H1 (cell line): Measurements from ENCODE around the gene TMSB15C. TPM values are rescaled to one million over a fixed set of nuclear protein-coding genes. Genes with fewer than 3 reads are reported as not detected.
"Not testable (repeated sequence)": the region's sequence is repeated elsewhere in the genome, so short reads cannot be mapped to it uniquely, and the experiment has no call there.

ENCODE experiments used
- CTCF ChIA-PET: fragments of 300-600 bp; sonication (Branson Sonifier 250); formaldehyde crosslinking; loops from one replicate; lab custom pipeline; 2021; ENCODE audit not compliant: partially characterized antibody; lab: Charles Lee
- POLR2A ChIA-PET: fragments of 300-600 bp; sonication (Branson Sonifier 250); formaldehyde crosslinking; loops from one replicate; lab custom pipeline; 2021; ENCODE audit warnings: inconsistent platforms; ENCODE audit not compliant: partially characterized antibody; lab: Charles Lee
- DNase-seq, 2 experiments: peaks; one replicate each; pipeline versions ENCODE4 v3.0.0 to v3.0.0-alpha.2; 2010 to 2022; ENCODE audit warnings: low spot score in 2 of 2, low read depth in 1 of 2, mixed read lengths in 1 of 2
- FAIRE-seq: peaks from 2 replicates; lab custom pipeline; 2011; peaks lifted over from hg19 to GRCh38; lab: Jason Lieb, UNC
- H2AFZ ChIP-seq: 2 replicates; pipeline ENCODE4 v1.8.1; 2012; ENCODE audit warnings: low read length, inconsistent platforms
- H2AK5ac ChIP-seq: 2 replicates; pipeline ENCODE4 v1.6.1; 2013; ENCODE audit warnings: low read depth, low read length
- H2BK120ac ChIP-seq: replicated peaks from 2 replicates; pipeline ENCODE3; 2013; ENCODE audit warnings: low read depth, low read length, inconsistent platforms
- H2BK12ac ChIP-seq: 2 replicates; pipeline ENCODE4 v1.6.1; 2013; ENCODE audit warnings: low read depth, low read length
- H2BK15ac ChIP-seq: 2 replicates; pipeline ENCODE4 v1.6.1; 2013; ENCODE audit warnings: low read length
- H2BK20ac ChIP-seq: 2 replicates; pipeline ENCODE4 v1.6.1; 2013; ENCODE audit warnings: low read length
- H2BK5ac ChIP-seq: 2 replicates; pipeline ENCODE4 v1.6.1; 2013; ENCODE audit warnings: low read depth, low read length
- H3K14ac ChIP-seq: 2 replicates; pipeline ENCODE4 v1.6.1; 2013; ENCODE audit warnings: inconsistent platforms; ENCODE audit not compliant: insufficient read length
- H3K18ac ChIP-seq: 2 replicates; pipeline ENCODE4 v1.6.1; 2013; ENCODE audit warnings: low read length; ENCODE audit errors: extremely low read depth
- H3K23ac ChIP-seq: 2 replicates; pipeline ENCODE4 v1.6.1; 2013; ENCODE audit warnings: inconsistent platforms; ENCODE audit not compliant: insufficient read length
- H3K23me2 ChIP-seq: 2 replicates; pipeline ENCODE4 v1.6.1; 2013; ENCODE audit warnings: low read depth, low read length
- H3K27ac ChIP-seq: 2 replicates; pipeline ENCODE4 v1.6.1; 2011; ENCODE audit warnings: low read depth, low read length, inconsistent platforms
- H3K27me3 ChIP-seq, 4 experiments: replicated peaks in 1 of 4; 1 replicate in 1 of 4; 2 replicates in 3 of 4; pipeline versions ENCODE4 v1.6.1 to v1.8.1; 2011 to 2013; ENCODE audit warnings: low read length in 3 of 4, mild to moderate bottlenecking in 3 of 4, inconsistent platforms in 2 of 4, mixed read lengths in 2 of 4, moderate library complexity in 1 of 4; ENCODE audit not compliant: control insufficient read depth in 3 of 4, insufficient read depth in 3 of 4; ENCODE audit errors: extremely low read depth in 1 of 4
- H3K36me3 ChIP-seq, 4 experiments: 2 replicates each; pipeline versions ENCODE4 v1.6.1 to v1.8.1; 2011 to 2013; ENCODE audit warnings: mild to moderate bottlenecking in 4 of 4, low read length in 3 of 4, moderate library complexity in 2 of 4, control low read depth in 1 of 4, inconsistent platforms in 1 of 4; ENCODE audit not compliant: insufficient read depth in 4 of 4, control insufficient read depth in 2 of 4
- H3K4ac ChIP-seq: replicated peaks from 2 replicates; pipeline ENCODE3; 2013; ENCODE audit warnings: low read length, low read depth, mixed read lengths, inconsistent platforms; ENCODE audit not compliant: insufficient read length
- H3K4me1 ChIP-seq, 4 experiments: replicated peaks in 1 of 4; 1 replicate in 1 of 4; 2 replicates in 3 of 4; pipeline versions ENCODE4 v1.6.1 to v1.8.1; 2011 to 2013; ENCODE audit warnings: low read length in 3 of 4, inconsistent platforms in 2 of 4, mixed read lengths in 1 of 4; ENCODE audit not compliant: insufficient read depth in 4 of 4, control insufficient read depth in 3 of 4
- H3K4me2 ChIP-seq, 2 experiments: 2 replicates each; pipeline versions ENCODE4 v1.6.1 to v1.8.1; 2011 to 2013; ENCODE audit warnings: low read depth in 2 of 2, low read length in 2 of 2, control low read depth in 1 of 2, inconsistent platforms in 1 of 2, mild to moderate bottlenecking in 1 of 2; ENCODE audit not compliant: insufficient read depth in 1 of 2
- H3K4me3 ChIP-seq, 4 experiments: fragments of 200-600, 300-600 bp in 1 of 4; sonication (generic), shearing (Covaris generic), sonication (Bioruptor Twin) in 1 of 4; 2 replicates each; pipeline versions ENCODE4 v1.5.1 to v1.8.1; 2011 to 2016; ENCODE audit warnings: low read length in 4 of 4, low read depth in 3 of 4, control low read depth in 2 of 4, inconsistent platforms in 2 of 4, mild to moderate bottlenecking in 2 of 4, mixed read lengths in 1 of 4, moderate library complexity in 1 of 4; ENCODE audit not compliant: insufficient read depth in 2 of 4; ENCODE audit errors: extremely low read depth in 1 of 4
- H3K56ac ChIP-seq: replicated peaks from 2 replicates; pipeline ENCODE3; 2013; ENCODE audit warnings: low read depth, mild to moderate bottlenecking, mixed read lengths, low read length, inconsistent platforms; ENCODE audit not compliant: insufficient read length
- H3K79me1 ChIP-seq: 2 replicates; pipeline ENCODE4 v1.6.1; 2013; ENCODE audit warnings: low read depth, low read length, control low read depth
- H3K79me2 ChIP-seq, 2 experiments: 2 replicates each; pipeline versions ENCODE4 v1.6.1 to v1.8.1; 2012 to 2013; ENCODE audit warnings: low read length in 2 of 2, mild to moderate bottlenecking in 2 of 2, inconsistent platforms in 1 of 2; ENCODE audit not compliant: insufficient read depth in 2 of 2, control insufficient read depth in 1 of 2
- H3K9ac ChIP-seq, 4 experiments: replicated peaks in 1 of 4; 1 replicate in 1 of 4; 2 replicates in 3 of 4; pipeline versions ENCODE4 v1.6.1 to v1.8.1; 2011 to 2013; ENCODE audit warnings: low read depth in 3 of 4, low read length in 3 of 4, control low read depth in 2 of 4, mild to moderate bottlenecking in 2 of 4, moderate library complexity in 2 of 4, inconsistent platforms in 1 of 4; ENCODE audit errors: extremely low read depth in 1 of 4
- H3K9me3 ChIP-seq, 2 experiments: 2 replicates each; pipeline versions ENCODE4 v1.6.1 to v1.8.1; 2012 to 2013; ENCODE audit warnings: mild to moderate bottlenecking in 2 of 2, moderate library complexity in 2 of 2, control low read depth in 1 of 2, inconsistent platforms in 1 of 2, low read depth in 1 of 2, low read length in 1 of 2, mixed read lengths in 1 of 2; ENCODE audit not compliant: insufficient read depth in 2 of 2
- H4K20me1 ChIP-seq, 2 experiments: replicated peaks in 1 of 2; 2 replicates each; pipeline versions ENCODE3 to v1.8.1; 2011 to 2013; ENCODE audit warnings: inconsistent platforms in 2 of 2, low read length in 2 of 2, mild to moderate bottlenecking in 1 of 2; ENCODE audit not compliant: insufficient read depth in 2 of 2, control insufficient read depth in 1 of 2
- H4K5ac ChIP-seq: 2 replicates; pipeline ENCODE4 v1.6.1; 2013; ENCODE audit warnings: low read length, low read depth, mixed read lengths, inconsistent platforms; ENCODE audit not compliant: insufficient read length
- H4K8ac ChIP-seq: 2 replicates; pipeline ENCODE4 v1.8.0; 2013; ENCODE audit warnings: mild to moderate bottlenecking, moderate library complexity, low read length, inconsistent platforms; ENCODE audit not compliant: insufficient read depth; ENCODE audit errors: extremely low read depth
- H4K91ac ChIP-seq: replicated peaks from 2 replicates; pipeline ENCODE3; 2013; ENCODE audit warnings: low read length, mixed read lengths, inconsistent platforms; ENCODE audit not compliant: insufficient read length
- WGBS, 2 experiments: shearing (Covaris generic) in 1 of 2; methylation state at CpG; one replicate each; pipeline versions ENCODE4 v1.1.6 to v1.1.7; 2013 to 2015; ENCODE audit warnings: low lambda C conversion rate in 2 of 2, mixed read lengths in 2 of 2, inconsistent platforms in 1 of 2, low coverage in 1 of 2, missing lambda C conversion rate in 1 of 2; ENCODE audit not compliant: insufficient replicate concordance in 2 of 2, insufficient coverage in 1 of 2, insufficient read length in 1 of 2; ENCODE audit errors: extremely low coverage in 1 of 2, missing lambda C conversion rate in 1 of 2; 5-methylcytosine and 5-hydroxymethylcytosine counted together
- polyA plus RNA-seq, 7 experiments: library from polyadenylated mRNA; depleted of rRNA in 3 of 7; stranded (reverse) in 5 of 7; unstranded in 2 of 7; fragments of >200 nt in 5 of 7; fragments of 200-250 nt in 2 of 7; gene quantifications; 1 replicate in 5 of 7; 2 replicates in 1 of 7; 4 replicates in 1 of 7; pipeline versions ENCODE4 v1.2.1 to v1.2.3, GENCODE V29; 2011 to 2013; ENCODE audit warnings: missing spikeins in 2 of 7, mixed read lengths in 2 of 7
- total RNA-seq: library from RNA; stranded (reverse); fragmentation: NEBNext Ultra II Directional; extraction: Animal tissue kit (Norgen Biotek cat#: 25700); gene quantifications from 2 replicates; pipeline ENCODE4 v1.2.1, GENCODE V29; 2021

Gene TMSB15C
- total and polyA plus RNA-seq, 2 of the 8 experiments (the other 6 are each of a cell fraction or from before 2014, with no cell fraction given), result 1.5 to 2.6 TPM

DNA sequence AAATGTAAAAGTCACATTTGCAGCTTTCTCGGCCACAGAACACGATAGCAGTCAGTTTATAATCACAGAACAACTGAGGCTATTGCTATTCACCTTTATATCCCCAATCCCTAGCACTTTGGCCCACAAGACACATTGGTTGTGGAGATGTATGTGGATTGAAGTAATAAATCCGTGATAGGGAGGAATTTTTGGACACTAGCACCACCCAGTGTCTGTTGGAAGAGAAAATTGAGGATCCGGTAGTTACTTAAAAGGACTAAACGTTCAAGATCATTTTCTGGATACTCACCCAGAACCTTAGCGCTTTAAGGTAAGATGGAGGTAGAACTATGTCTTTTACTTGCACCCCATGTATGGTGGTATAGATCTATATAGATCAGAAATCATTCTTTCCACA lies 1.8 kb upstream of the TMSB15C start:
- H3K9me3 ChIP-seq, H2BK12ac ChIP-seq, H2BK20ac ChIP-seq, CTCF ChIA-PET, H3K23ac ChIP-seq, POLR2A ChIA-PET, H3K36me3 ChIP-seq, H3K79me1 ChIP-seq, H4K5ac ChIP-seq, H3K18ac ChIP-seq, H3K23me2 ChIP-seq, H2BK15ac ChIP-seq, H3K9ac ChIP-seq, H4K8ac ChIP-seq, H3K4ac ChIP-seq, H3K4me2 ChIP-seq, H3K79me2 ChIP-seq, H2BK120ac ChIP-seq, H4K20me1 ChIP-seq, FAIRE-seq, H3K27ac ChIP-seq, H3K14ac ChIP-seq, H3K4me3 ChIP-seq, DNase-seq, H3K27me3 ChIP-seq, H3K4me1 ChIP-seq, H2AFZ ChIP-seq, H3K56ac ChIP-seq, H2BK5ac ChIP-seq, H4K91ac ChIP-seq, H2AK5ac ChIP-seq: not testable (repeated sequence)
- no CpG with 5 or more reads among the region's 6 CpGs for WGBS, 2 experiments

DNA sequence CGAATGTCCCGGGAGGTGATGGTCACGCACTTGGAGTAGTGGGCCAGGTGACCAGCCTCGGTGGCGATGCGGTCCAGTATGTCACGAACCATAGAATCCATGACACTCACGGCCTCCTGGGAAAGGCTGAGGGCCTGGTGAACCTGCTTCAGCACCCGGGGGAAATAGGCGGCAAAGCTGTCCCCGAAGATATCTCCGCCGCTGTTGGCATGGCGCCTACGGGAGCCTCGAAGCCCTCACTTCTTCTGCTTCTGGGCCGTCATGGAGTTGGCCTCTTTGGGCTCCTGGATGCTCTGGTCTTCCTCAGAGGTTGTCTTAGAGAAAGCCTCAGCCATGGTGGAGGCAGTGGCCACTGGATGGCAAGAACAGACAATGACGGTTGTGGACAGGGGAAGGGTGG lies 13.4 kb downstream of the TMSB15C start:
- H3K4me2 ChIP-seq, H2AK5ac ChIP-seq, H3K23ac ChIP-seq, H3K79me2 ChIP-seq, H3K14ac ChIP-seq, POLR2A ChIA-PET, H2BK5ac ChIP-seq, H2BK120ac ChIP-seq, H2BK15ac ChIP-seq, H3K27ac ChIP-seq, H3K23me2 ChIP-seq, H2BK20ac ChIP-seq, H2BK12ac ChIP-seq, FAIRE-seq, H3K27me3 ChIP-seq, H3K56ac ChIP-seq, H3K36me3 ChIP-seq, H3K4ac ChIP-seq, H3K4me3 ChIP-seq, H4K8ac ChIP-seq, H4K5ac ChIP-seq, H3K4me1 ChIP-seq, DNase-seq, H3K79me1 ChIP-seq, H2AFZ ChIP-seq, H4K91ac ChIP-seq, H3K9me3 ChIP-seq, H3K9ac ChIP-seq, CTCF ChIA-PET, H3K18ac ChIP-seq, H4K20me1 ChIP-seq: not testable (repeated sequence)
- 87% methylated on average over 5 of the region's 18 CpGs; no CpG with 5 or more reads in 1 of the 2 experiments for WGBS, 2 experiments
